H9 (cell line): ENCODE results near the gene SHISA4. TPM values are rescaled to one million over a fixed set of nuclear protein-coding genes. Genes with fewer than 3 reads are reported as not detected.

Source experiments
- DNase-seq: peaks from one replicate; pipeline ENCODE4 v3.0.0-alpha.2; 2017
- H2AFZ ChIP-seq: one replicate; pipeline ENCODE4 v1.6.1; 2013; ENCODE audit warnings: mild to moderate bottlenecking, low read length, control low read depth, moderate library complexity
- H2AK5ac ChIP-seq: 2 replicates; pipeline ENCODE4 v1.6.1; 2013; ENCODE audit warnings: low read length, control low read depth, mixed read lengths; ENCODE audit not compliant: insufficient read length
- H2BK120ac ChIP-seq: one replicate; pipeline ENCODE4 v1.6.1; 2013; ENCODE audit warnings: low read depth, mild to moderate bottlenecking, low read length, control low read depth, inconsistent platforms; ENCODE audit not compliant: poor library complexity, severe bottlenecking
- H2BK12ac ChIP-seq: 2 replicates; pipeline ENCODE4 v1.6.1; 2013; ENCODE audit warnings: low read length, control low read depth, mixed read lengths, low read depth; ENCODE audit not compliant: insufficient read length
- H2BK15ac ChIP-seq: 2 replicates; pipeline ENCODE4 v1.6.1; 2013; ENCODE audit warnings: low read depth, low read length, control low read depth
- H2BK20ac ChIP-seq: one replicate; pipeline ENCODE4 v1.6.1; 2013; ENCODE audit warnings: low read depth, mild to moderate bottlenecking, low read length, control low read depth, inconsistent platforms; ENCODE audit not compliant: poor library complexity, severe bottlenecking
- H2BK5ac ChIP-seq: 2 replicates; pipeline ENCODE4 v1.6.1; 2013; ENCODE audit warnings: low read length, control low read depth, mixed read lengths; ENCODE audit not compliant: insufficient read length
- H3K14ac ChIP-seq: 2 replicates; pipeline ENCODE4 v1.6.1; 2013; ENCODE audit warnings: low read length, control low read depth; ENCODE audit not compliant: insufficient read depth
- H3K18ac ChIP-seq: 2 replicates; pipeline ENCODE4 v1.6.1; 2013; ENCODE audit warnings: low read depth, mild to moderate bottlenecking, mixed read lengths, low read length, control low read depth; ENCODE audit not compliant: insufficient read length
- H3K23ac ChIP-seq: 2 replicates; pipeline ENCODE4 v1.6.1; 2013; ENCODE audit warnings: low read length, control low read depth, mixed read lengths, low read depth; ENCODE audit not compliant: insufficient read length
- H3K23me2 ChIP-seq: 2 replicates; pipeline ENCODE4 v1.6.1; 2013; ENCODE audit warnings: low read depth, mild to moderate bottlenecking, mixed read lengths, low read length, control low read depth; ENCODE audit not compliant: insufficient read length, poor library complexity, severe bottlenecking
- H3K27ac ChIP-seq: 2 replicates; pipeline ENCODE4 v1.5.1; 2013; ENCODE audit warnings: low read length, control low read depth, mixed read lengths, low read depth; ENCODE audit not compliant: insufficient read length
- H3K27me3 ChIP-seq: 2 replicates; pipeline ENCODE4 v1.6.1; 2013; ENCODE audit warnings: low read length, control low read depth, inconsistent platforms; ENCODE audit not compliant: insufficient read depth
- H3K4ac ChIP-seq: 2 replicates; pipeline ENCODE4 v1.6.1; 2013; ENCODE audit warnings: low read depth, mild to moderate bottlenecking, control low read depth, inconsistent platforms, low read length, moderate library complexity
- H3K4me1 ChIP-seq: 2 replicates; pipeline ENCODE4 v1.6.1; 2013; ENCODE audit warnings: low read length, control low read depth, inconsistent platforms; ENCODE audit not compliant: insufficient read depth
- H3K4me2 ChIP-seq: 2 replicates; pipeline ENCODE4 v1.6.1; 2013; ENCODE audit warnings: low read length, control low read depth, mixed read lengths; ENCODE audit not compliant: insufficient read length, insufficient read depth
- H3K56ac ChIP-seq: 2 replicates; pipeline ENCODE4 v1.6.1; 2013; ENCODE audit warnings: low read depth, mild to moderate bottlenecking, mixed read lengths, low read length, control low read depth; ENCODE audit not compliant: insufficient read length
- H3K79me1 ChIP-seq: 2 replicates; pipeline ENCODE4 v1.6.1; 2013; ENCODE audit warnings: low read depth, mild to moderate bottlenecking, moderate library complexity, low read length, control low read depth, inconsistent platforms; ENCODE audit not compliant: insufficient read depth, poor library complexity, severe bottlenecking
- H3K79me2 ChIP-seq: 2 replicates; pipeline ENCODE4 v1.6.1; 2013; ENCODE audit warnings: low read length, control low read depth, inconsistent platforms; ENCODE audit not compliant: insufficient read depth
- H3K9ac ChIP-seq: 2 replicates; pipeline ENCODE4 v1.6.1; 2013; ENCODE audit warnings: low read length, control low read depth, mixed read lengths; ENCODE audit not compliant: insufficient read length; ENCODE audit errors: extremely low read depth
- H3K9me3 ChIP-seq: one replicate; pipeline ENCODE4 v1.6.1; 2013; ENCODE audit warnings: low read depth, low read length, inconsistent platforms; ENCODE audit not compliant: control insufficient read depth
- H3T11ph ChIP-seq: one replicate; pipeline ENCODE4 v1.6.1; 2013; ENCODE audit warnings: mild to moderate bottlenecking, low read length, control low read depth, inconsistent platforms
- H4K20me1 ChIP-seq: one replicate; pipeline ENCODE4 v1.6.1; 2013; ENCODE audit not compliant: control insufficient read depth, insufficient read length, insufficient read depth
- H4K5ac ChIP-seq: 2 replicates; pipeline ENCODE4 v1.6.1; 2013; ENCODE audit warnings: low read depth, mild to moderate bottlenecking, mixed read lengths, low read length, control low read depth; ENCODE audit not compliant: insufficient read length
- H4K8ac ChIP-seq: replicated peaks from 2 replicates; pipeline ENCODE4 v1.6.1; 2013; ENCODE audit warnings: low read length, control low read depth, mixed read lengths, low read depth; ENCODE audit not compliant: insufficient read length
- H4K91ac ChIP-seq: 2 replicates; pipeline ENCODE4 v1.6.1; 2013; ENCODE audit warnings: low read depth, mild to moderate bottlenecking, moderate library complexity, mixed read lengths, low read length, control low read depth; ENCODE audit not compliant: insufficient read length
- H3K27ac Mint-ChIP-seq, 3 experiments: 2 replicates in 2 of 3; 3 replicates in 1 of 3; pipeline ENCODE4 v1.8.0; 2020 to 2021; ENCODE audit warnings: mixed read lengths in 3 of 3, mild to moderate bottlenecking in 1 of 3, moderate library complexity in 1 of 3
- H3K27me3 Mint-ChIP-seq: 2 replicates; pipeline ENCODE4 v1.8.0; 2021; ENCODE audit warnings: low read depth, mild to moderate bottlenecking, moderate library complexity, mixed read lengths
- H3K36me3 Mint-ChIP-seq, 3 experiments: 2 replicates in 2 of 3; 3 replicates in 1 of 3; pipeline ENCODE4 v1.8.0; 2020 to 2021; ENCODE audit warnings: low read depth in 3 of 3, mixed read lengths in 3 of 3; ENCODE audit not compliant: insufficient read depth in 1 of 3
- H3K4me1 Mint-ChIP-seq, 2 experiments: 2 replicates each; pipeline ENCODE4 v1.8.0; 2020; ENCODE audit warnings: mixed read lengths in 2 of 2
- H3K4me3 Mint-ChIP-seq, 2 experiments: 2 replicates in 1 of 2; 3 replicates in 1 of 2; pipeline ENCODE4 v1.8.0; 2020 to 2021; ENCODE audit warnings: mild to moderate bottlenecking in 2 of 2, mixed read lengths in 2 of 2, moderate library complexity in 1 of 2
- H3K9me3 Mint-ChIP-seq, 2 experiments: 2 replicates in 1 of 2; 3 replicates in 1 of 2; pipeline ENCODE4 v1.8.0; 2020; ENCODE audit warnings: mild to moderate bottlenecking in 2 of 2, mixed read lengths in 2 of 2, moderate library complexity in 1 of 2
- WGBS: extraction: QIAGEN DNeasy Blood & Tissue Kit; methylation state at CpG from one replicate; pipeline ENCODE4 v1.1.7; 2013; ENCODE audit warnings: missing lambda C conversion rate, low lambda C conversion rate, mixed read lengths; ENCODE audit not compliant: insufficient read length; ENCODE audit errors: extremely low coverage; 5-methylcytosine and 5-hydroxymethylcytosine counted together
- total RNA-seq: library from RNA; stranded (reverse); gene quantifications from 2 replicates; pipeline ENCODE4 v1.2.1, GENCODE V29; 2021
- TF ChIP-seq, protein P1 (sequence below): fragments of 200-600 bp; sonication (generic); conservative IDR thresholded peaks from 3 replicates; pipeline ENCODE4 v1.8.0; 2021; ENCODE audit warnings: antibody characterized with exemption, mild to moderate bottlenecking

Gene SHISA4
- total RNA-seq, 1 experiment from 2014 or later = 6.3 TPM

DNA sequence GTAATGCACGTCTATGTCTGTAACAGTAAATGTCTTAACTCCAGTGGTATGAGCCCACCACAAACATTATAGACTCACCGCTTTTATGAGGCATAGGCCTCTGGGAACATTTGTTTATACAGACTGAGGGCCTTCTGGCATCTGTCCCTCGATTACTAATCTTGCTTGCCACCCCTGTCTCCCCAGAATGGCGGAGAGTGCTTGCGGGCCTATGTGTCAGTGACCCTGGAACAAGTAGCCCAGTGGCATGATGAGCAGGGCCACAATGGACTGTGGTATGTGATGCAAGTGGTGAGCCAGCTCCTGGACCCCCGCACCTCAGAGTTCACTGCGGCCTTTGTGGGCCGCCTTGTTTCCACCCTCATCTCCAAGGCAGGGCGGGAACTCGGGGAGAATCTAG is 18.3 kb upstream of the SHISA4 start:
- Histone ChIP-seq H3K4ac (no peak overlapping the region), H3K27me3 (no peaks in the 10 kb centered on the region), H3K79me1 (no peaks in the 10 kb centered on the region), H4K20me1 (no peaks in the 10 kb centered on the region), H3K18ac (no peak overlapping the region), H4K5ac (no peak overlapping the region), H2BK20ac (no peak overlapping the region), H3K79me2 (no peaks in the 10 kb centered on the region), H2AFZ (no peak overlapping the region), H3K23me2 (no peaks in the 10 kb centered on the region), H2BK12ac (no peak overlapping the region), H3K4me1 (no peaks in the 10 kb centered on the region), H2BK5ac (no peak overlapping the region), H3K56ac (no peak overlapping the region), H3K4me2 (no peak overlapping the region), H2BK15ac (no peak overlapping the region), H4K8ac (no peak overlapping the region), H3K23ac (no peak overlapping the region), H2AK5ac (no peak overlapping the region), H3K9me3 (no peaks in the 10 kb centered on the region), H3T11ph (no peak overlapping the region), H2BK120ac (no peak overlapping the region), H3K27ac (no peak overlapping the region), H3K14ac (no peak overlapping the region), H3K9ac (no peak overlapping the region), H4K91ac (no peak overlapping the region)
- no peak overlapping the region for H3K4me3 Mint-ChIP-seq
- no CpG with 5 or more reads among the region's 10 CpGs for WGBS
- no peak overlapping the region for H3K27ac Mint-ChIP-seq
- no peaks in the 10 kb centered on the region for H3K9me3 Mint-ChIP-seq
- no peaks in the 10 kb centered on the region for H3K27me3 Mint-ChIP-seq
- DNase-seq = no peak
- TF ChIP-seq, protein P1, sequence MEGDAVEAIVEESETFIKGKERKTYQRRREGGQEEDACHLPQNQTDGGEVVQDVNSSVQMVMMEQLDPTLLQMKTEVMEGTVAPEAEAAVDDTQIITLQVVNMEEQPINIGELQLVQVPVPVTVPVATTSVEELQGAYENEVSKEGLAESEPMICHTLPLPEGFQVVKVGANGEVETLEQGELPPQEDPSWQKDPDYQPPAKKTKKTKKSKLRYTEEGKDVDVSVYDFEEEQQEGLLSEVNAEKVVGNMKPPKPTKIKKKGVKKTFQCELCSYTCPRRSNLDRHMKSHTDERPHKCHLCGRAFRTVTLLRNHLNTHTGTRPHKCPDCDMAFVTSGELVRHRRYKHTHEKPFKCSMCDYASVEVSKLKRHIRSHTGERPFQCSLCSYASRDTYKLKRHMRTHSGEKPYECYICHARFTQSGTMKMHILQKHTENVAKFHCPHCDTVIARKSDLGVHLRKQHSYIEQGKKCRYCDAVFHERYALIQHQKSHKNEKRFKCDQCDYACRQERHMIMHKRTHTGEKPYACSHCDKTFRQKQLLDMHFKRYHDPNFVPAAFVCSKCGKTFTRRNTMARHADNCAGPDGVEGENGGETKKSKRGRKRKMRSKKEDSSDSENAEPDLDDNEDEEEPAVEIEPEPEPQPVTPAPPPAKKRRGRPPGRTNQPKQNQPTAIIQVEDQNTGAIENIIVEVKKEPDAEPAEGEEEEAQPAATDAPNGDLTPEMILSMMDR = no peak
- no peaks in the 10 kb centered on the region for H3K4me1 Mint-ChIP-seq
- H3K36me3 Mint-ChIP-seq = peaks cover 63 to 90% (median 89%) of the 10 kb centered on the region in 3 experiments
